WTC11 (cell line): ENCODE measurements around the gene IDH3G. TPM values are rescaled to one million over a fixed set of nuclear protein-coding genes. Genes with fewer than 3 reads are reported as not detected.

Experiments used
- ATAC-seq: fragments of 200-7000 bp; cut with Tn5 transposase; 2 replicates; pipeline ENCODE4 v1.10.0; 2021; ENCODE audit warnings: mild to moderate bottlenecking, moderate library complexity
- CTCF ChIA-PET: fragments of 300-600 bp; sonication (Branson Sonifier 250); formaldehyde crosslinking; loops from one replicate; lab custom pipeline; 2021; ENCODE audit warnings: antibody characterized with exemption; lab: Charles Lee
- POLR2A ChIA-PET: fragments of 350-600 bp; sonication (Branson Sonifier 250); formaldehyde crosslinking; loops from one replicate; lab custom pipeline; 2021; ENCODE audit warnings: antibody characterized with exemption; lab: Charles Lee
- DNase-seq: peaks from one replicate; pipeline ENCODE4 v3.0.0; 2021; ENCODE audit warnings: low spot score
- H3K27ac Mint-ChIP-seq: 2 replicates; pipeline ENCODE4 v1.8.0; 2021; ENCODE audit warnings: mixed read lengths
- H3K27me3 Mint-ChIP-seq: 2 replicates; pipeline ENCODE4 v1.8.0; 2021; ENCODE audit warnings: low read depth, mild to moderate bottlenecking, moderate library complexity, mixed read lengths
- H3K36me3 Mint-ChIP-seq: 2 replicates; pipeline ENCODE4 v1.8.0; 2021; ENCODE audit warnings: mixed read lengths
- H3K4me1 Mint-ChIP-seq: 2 replicates; pipeline ENCODE4 v1.8.0; 2022; ENCODE audit warnings: mixed read lengths
- H3K4me3 Mint-ChIP-seq: 2 replicates; pipeline ENCODE4 v1.8.0; 2021; ENCODE audit warnings: mild to moderate bottlenecking, moderate library complexity, mixed read lengths
- H3K9me3 Mint-ChIP-seq: 2 replicates; pipeline ENCODE4 v1.8.0; 2021; ENCODE audit warnings: mixed read lengths
- E2F5 ChIP-seq: sonication (generic); formaldehyde crosslinking; IDR thresholded peaks from 2 replicates; pipeline ENCODE4 v1.8.1; 2022; ENCODE audit warnings: mild to moderate bottlenecking, moderate library complexity, missing genetic modification reagents
- ETV6 ChIP-seq: sonication (generic); formaldehyde crosslinking; IDR thresholded peaks from 2 replicates; pipeline ENCODE4 v1.8.1; 2022; ENCODE audit warnings: mild to moderate bottlenecking, missing genetic modification reagents
- FOXJ3 ChIP-seq: sonication (generic); formaldehyde crosslinking; IDR thresholded peaks from 2 replicates; pipeline ENCODE4 v1.9.0; 2021; ENCODE audit warnings: missing genetic modification reagents, mild to moderate bottlenecking, borderline replicate concordance
- FOXP1 ChIP-seq: sonication (generic); formaldehyde crosslinking; IDR thresholded peaks from 2 replicates; pipeline ENCODE4 v1.8.0; 2022; ENCODE audit warnings: missing genetic modification reagents, mild to moderate bottlenecking, moderate library complexity, borderline replicate concordance
- FOXP4 ChIP-seq: sonication (generic); formaldehyde crosslinking; IDR thresholded peaks from 2 replicates; pipeline ENCODE4 v1.8.0; 2022; ENCODE audit warnings: mild to moderate bottlenecking, missing genetic modification reagents
- GTF2I ChIP-seq: fragments of 250-450 bp; sonication (Bioruptor Pico); conservative IDR thresholded peaks from 2 replicates; pipeline ENCODE4 v1.4.0; 2021; ENCODE audit warnings: mild to moderate bottlenecking
- HMGA2 ChIP-seq: fragments of 250-450 bp; sonication (Bioruptor Pico); IDR thresholded peaks from 2 replicates; pipeline ENCODE4 v1.4.0; 2021; ENCODE audit warnings: mild to moderate bottlenecking, moderate library complexity
- KAT7 ChIP-seq: sonication (generic); formaldehyde crosslinking; IDR thresholded peaks from 2 replicates; pipeline ENCODE4 v1.8.1; 2023; ENCODE audit warnings: missing genetic modification reagents, mild to moderate bottlenecking, borderline replicate concordance
- MXD4 ChIP-seq: fragments of 250-450 bp; sonication (Bioruptor Pico); IDR thresholded peaks from 2 replicates; pipeline ENCODE4 v1.8.0; 2021; ENCODE audit warnings: mild to moderate bottlenecking, moderate library complexity, borderline replicate concordance
- NFATC4 ChIP-seq: fragments of 250-450 bp; sonication (Bioruptor Pico); IDR thresholded peaks from 2 replicates; pipeline ENCODE4 v1.9.0; 2021; ENCODE audit warnings: mild to moderate bottlenecking
- NFE2L1 ChIP-seq: sonication (generic); formaldehyde crosslinking; IDR thresholded peaks from 2 replicates; pipeline ENCODE4 v1.8.1; 2023; ENCODE audit warnings: missing genetic modification reagents
- NFYB ChIP-seq: sonication (generic); formaldehyde crosslinking; conservative IDR thresholded peaks from 2 replicates; pipeline ENCODE4 v1.8.0; 2022; ENCODE audit warnings: low read depth, missing genetic modification reagents
- NR3C1 ChIP-seq: sonication (generic); formaldehyde crosslinking; conservative IDR thresholded peaks from 2 replicates; pipeline ENCODE4 v1.8.1; 2023; ENCODE audit warnings: low read depth, mild to moderate bottlenecking, missing genetic modification reagents
- RORB ChIP-seq: fragments of 250-450 bp; sonication (Bioruptor Pico); IDR thresholded peaks from 2 replicates; pipeline ENCODE4 v1.9.0; 2021; ENCODE audit warnings: mild to moderate bottlenecking
- SMAD3 ChIP-seq: sonication (generic); formaldehyde crosslinking; IDR thresholded peaks from 2 replicates; pipeline ENCODE4 v1.8.0; 2022; ENCODE audit warnings: missing genetic modification reagents, mild to moderate bottlenecking, borderline replicate concordance
- SP1 ChIP-seq: sonication (generic); formaldehyde crosslinking; conservative IDR thresholded peaks from 2 replicates; pipeline ENCODE4 v1.8.1; 2022; ENCODE audit warnings: missing genetic modification reagents
- TCF7 ChIP-seq: sonication (generic); formaldehyde crosslinking; IDR thresholded peaks from 2 replicates; pipeline ENCODE4 v1.8.0; 2022; ENCODE audit warnings: mild to moderate bottlenecking, low read depth, missing genetic modification reagents, moderate library complexity
- USF2 ChIP-seq: sonication (generic); formaldehyde crosslinking; IDR thresholded peaks from 2 replicates; pipeline ENCODE4 v1.8.1; 2023; ENCODE audit warnings: mild to moderate bottlenecking, missing genetic modification reagents, moderate library complexity
- ZMAT4 ChIP-seq: fragments of 250-450 bp; sonication (Bioruptor Pico); IDR thresholded peaks from 2 replicates; pipeline ENCODE4 v1.9.0; 2021; ENCODE audit warnings: mild to moderate bottlenecking
- ZNF219 ChIP-seq: sonication (generic); formaldehyde crosslinking; IDR thresholded peaks from 2 replicates; pipeline ENCODE4 v1.8.0; 2023; ENCODE audit warnings: missing genetic modification reagents, mild to moderate bottlenecking, borderline replicate concordance
- ZNF396 ChIP-seq: fragments of 250-450 bp; sonication (Bioruptor Pico); IDR thresholded peaks from 2 replicates; pipeline ENCODE4 v1.8.0; 2021; ENCODE audit warnings: mild to moderate bottlenecking, moderate library complexity, borderline replicate concordance
- ZNF423 ChIP-seq: fragments of 250-450 bp; sonication (Bioruptor Pico); IDR thresholded peaks from 2 replicates; pipeline ENCODE4 v2.1.2; 2022; ENCODE audit warnings: mild to moderate bottlenecking, moderate library complexity
- ZNF671 ChIP-seq: fragments of 250-450 bp; sonication (Bioruptor Pico); IDR thresholded peaks from 2 replicates; pipeline ENCODE4 v1.8.0; 2021; ENCODE audit warnings: mild to moderate bottlenecking
- total RNA-seq: library from RNA; stranded (reverse); gene quantifications from 3 replicates; pipeline ENCODE4 v1.2.3, GENCODE V29; 2021
- TF ChIP-seq, protein P1 (sequence below): fragments of 250-450 bp; sonication (Bioruptor Pico); conservative IDR thresholded peaks from 2 replicates; pipeline ENCODE4 v1.9.0; 2021; ENCODE audit warnings: mild to moderate bottlenecking
- TF ChIP-seq, protein P2 (sequence below): sonication (generic); formaldehyde crosslinking; conservative IDR thresholded peaks from 2 replicates; pipeline ENCODE4 v1.8.1; 2022; ENCODE audit warnings: mild to moderate bottlenecking, missing genetic modification reagents

The IDH3G gene
- total RNA-seq, 1 experiment from 2014 or later, result 52.4 TPM

DNA sequence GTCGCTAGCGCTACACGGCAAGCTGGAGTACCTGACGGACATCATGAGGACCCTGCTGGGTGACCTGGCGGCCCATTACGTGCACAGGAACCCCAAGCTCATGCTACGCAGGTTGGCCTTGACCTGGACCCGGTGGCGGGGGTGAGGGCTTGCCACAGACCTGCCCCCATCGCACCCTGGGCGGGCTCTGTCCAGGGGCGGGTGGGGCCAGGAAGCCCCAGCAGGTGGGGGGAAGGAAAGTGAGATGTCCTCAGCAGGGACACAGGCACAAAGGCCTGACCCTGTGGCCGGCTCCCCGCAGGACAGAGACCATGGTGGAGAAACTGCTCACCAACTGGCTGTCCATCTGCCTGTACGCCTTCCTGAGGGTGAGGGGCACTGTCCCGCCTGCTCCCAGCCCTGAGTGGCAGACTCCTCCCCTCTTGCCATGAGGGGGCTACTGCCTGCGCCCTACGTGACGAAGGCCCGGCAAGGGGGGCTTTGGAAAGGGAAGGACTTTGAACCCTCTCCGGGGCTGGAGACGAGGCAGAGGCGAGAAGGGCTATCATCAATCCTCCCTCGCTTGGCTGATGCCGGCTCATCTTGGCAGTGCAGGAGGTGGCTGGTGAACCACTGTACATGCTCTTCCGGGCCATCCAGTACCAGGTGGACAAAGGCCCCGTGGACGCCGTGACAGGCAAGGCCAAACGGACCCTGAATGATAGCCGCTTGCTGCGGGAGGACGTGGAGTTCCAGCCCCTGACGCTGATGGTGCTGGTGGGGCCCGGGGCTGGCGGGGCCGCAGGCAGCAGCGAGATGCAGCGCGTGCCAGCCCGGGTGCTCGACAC is 18.7 kb downstream of the IDH3G start (continued):
- TF ChIP-seq USF2 (CRISPR knock-in tag), result no peak

- CTCF ChIA-PET, result no interaction called here
- Mint-ChIP-seq H3K27me3 (no peaks in the 10 kb centered on the region), H3K9me3 (no peaks in the 10 kb centered on the region), H3K36me3 (no peaks in the 10 kb centered on the region), H3K4me3 (no peak overlapping the region), H3K4me1 (no peaks in the 10 kb centered on the region), H3K27ac (no peak overlapping the region)
- TF ChIP-seq MXD4 (CRISPR knock-in tag) (no peak), ZMAT4 (CRISPR knock-in tag) (no peak), NFATC4 (CRISPR knock-in tag) (no peak), SP1 (CRISPR knock-in tag) (no peak), NR3C1 (CRISPR knock-in tag) (no peak), ZNF671 (no peak), ZNF219 (CRISPR knock-in tag) (no peak), HMGA2 (CRISPR knock-in tag) (no peak), ZNF423 (CRISPR knock-in tag) (no peak), KAT7 (CRISPR knock-in tag) (no peak), SMAD3 (CRISPR knock-in tag) (no peak), ZNF396 (CRISPR knock-in tag) (no peak), FOXP1 (CRISPR knock-in tag) (no peak), NFE2L1 (CRISPR knock-in tag) (no peak)
- TF ChIP-seq, protein P1, sequence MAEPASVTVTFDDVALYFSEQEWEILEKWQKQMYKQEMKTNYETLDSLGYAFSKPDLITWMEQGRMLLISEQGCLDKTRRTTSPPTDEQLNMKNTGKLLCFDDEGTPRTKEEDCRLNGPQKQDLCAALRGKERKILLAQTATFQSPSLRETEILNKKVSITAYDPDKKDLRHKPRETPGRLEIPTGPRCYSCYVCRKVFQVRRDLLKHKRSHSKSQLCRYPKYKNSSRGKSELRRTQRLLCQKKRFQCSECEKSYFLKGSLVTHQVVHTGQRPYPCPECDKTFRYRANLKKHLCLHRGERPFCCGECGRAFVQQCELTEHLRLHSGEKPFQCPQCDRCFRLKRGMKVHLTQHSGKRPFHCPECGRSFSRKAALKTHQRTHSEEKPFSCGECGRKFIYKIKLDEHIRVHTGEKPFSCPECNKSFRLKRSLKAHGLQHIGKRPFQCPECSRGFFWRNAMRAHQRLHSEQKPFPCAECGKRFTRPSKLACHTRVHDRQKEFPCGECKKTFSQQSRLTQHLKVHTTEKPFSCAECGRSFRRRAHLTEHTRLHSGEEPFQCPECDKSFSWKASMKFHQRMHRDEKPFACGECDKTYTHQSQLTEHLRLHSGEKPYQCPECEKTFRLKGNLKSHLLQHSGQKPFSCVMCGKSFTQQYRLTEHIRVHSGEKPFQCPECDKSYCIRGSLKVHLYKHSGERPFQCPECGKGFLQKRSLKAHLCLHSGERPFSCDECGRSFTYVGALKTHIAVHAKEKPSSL (CRISPR knock-in tag), result no peak
- TF ChIP-seq, protein P2, sequence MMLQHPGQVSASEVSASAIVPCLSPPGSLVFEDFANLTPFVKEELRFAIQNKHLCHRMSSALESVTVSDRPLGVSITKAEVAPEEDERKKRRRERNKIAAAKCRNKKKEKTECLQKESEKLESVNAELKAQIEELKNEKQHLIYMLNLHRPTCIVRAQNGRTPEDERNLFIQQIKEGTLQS (CRISPR knock-in tag), result no peak
- ATAC-seq (no peak), DNase-seq (no peak)
- POLR2A ChIA-PET, result no interaction called here
Measured at GRCh38 chrX:153774576-153775292, 19.4 kb downstream of the IDH3G start.

DNA sequence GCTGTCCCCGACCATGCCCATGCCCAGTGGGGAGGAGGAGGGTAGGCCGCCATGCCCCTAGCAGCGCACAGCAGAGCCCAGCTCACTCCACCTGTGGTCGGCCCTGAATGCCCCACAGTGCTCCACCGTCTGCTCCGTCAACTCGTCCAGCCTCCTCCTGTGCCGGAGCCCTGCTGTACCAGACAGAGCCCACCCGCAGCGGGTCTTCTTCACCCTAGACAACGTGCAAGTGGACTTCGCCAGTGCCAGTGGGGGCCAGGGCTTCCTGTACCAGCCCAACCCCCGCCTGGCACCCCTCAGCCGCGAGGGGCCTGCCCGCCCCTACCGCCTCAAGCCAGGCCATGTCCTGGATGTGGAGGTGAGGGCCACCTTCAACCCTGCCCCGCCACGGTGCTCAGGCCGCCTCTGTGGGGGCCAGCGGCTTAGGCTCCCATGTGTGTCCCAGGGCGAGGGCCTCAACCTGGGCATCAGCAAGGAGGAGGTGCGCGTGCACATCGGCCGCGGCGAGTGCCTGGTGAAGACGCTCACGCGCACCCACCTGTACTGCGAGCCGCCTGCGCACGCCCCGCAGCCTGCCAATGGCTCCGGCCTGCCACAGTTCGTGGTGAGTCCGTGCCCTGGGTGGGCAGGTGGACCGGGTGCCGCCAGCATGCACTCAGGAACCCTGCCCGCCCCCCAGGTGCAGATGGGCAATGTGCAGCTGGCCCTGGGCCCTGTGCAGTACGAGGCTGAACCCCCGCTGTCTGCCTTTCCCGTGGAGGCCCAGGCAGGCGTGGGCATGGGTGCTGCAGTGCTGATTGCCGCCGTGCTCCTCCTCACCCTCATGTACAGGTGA is 20.2 kb downstream of the IDH3G start:
- no peak for ATAC-seq
- Mint-ChIP-seq H3K4me1 (no peaks in the 10 kb centered on the region), H3K4me3 (no peak overlapping the region), H3K27me3 (no peaks in the 10 kb centered on the region), H3K27ac (no peak overlapping the region), H3K9me3 (no peaks in the 10 kb centered on the region), H3K36me3 (no peaks in the 10 kb centered on the region)
- no peak for DNase-seq
- CTCF ChIA-PET, result no interaction called here
- POLR2A ChIA-PET, result no interaction called here
- TF ChIP-seq TCF7 (CRISPR knock-in tag) (no peak), ETV6 (CRISPR knock-in tag) (no peak), GTF2I (CRISPR knock-in tag) (no peak), E2F5 (no peak), NFE2L1 (CRISPR knock-in tag) (no peak), FOXJ3 (no peak), NFYB (no peak), FOXP4 (no peak), RORB (CRISPR knock-in tag) (no peak)
